ENCODE measurements around the gene RANGAP1.

DNA sequence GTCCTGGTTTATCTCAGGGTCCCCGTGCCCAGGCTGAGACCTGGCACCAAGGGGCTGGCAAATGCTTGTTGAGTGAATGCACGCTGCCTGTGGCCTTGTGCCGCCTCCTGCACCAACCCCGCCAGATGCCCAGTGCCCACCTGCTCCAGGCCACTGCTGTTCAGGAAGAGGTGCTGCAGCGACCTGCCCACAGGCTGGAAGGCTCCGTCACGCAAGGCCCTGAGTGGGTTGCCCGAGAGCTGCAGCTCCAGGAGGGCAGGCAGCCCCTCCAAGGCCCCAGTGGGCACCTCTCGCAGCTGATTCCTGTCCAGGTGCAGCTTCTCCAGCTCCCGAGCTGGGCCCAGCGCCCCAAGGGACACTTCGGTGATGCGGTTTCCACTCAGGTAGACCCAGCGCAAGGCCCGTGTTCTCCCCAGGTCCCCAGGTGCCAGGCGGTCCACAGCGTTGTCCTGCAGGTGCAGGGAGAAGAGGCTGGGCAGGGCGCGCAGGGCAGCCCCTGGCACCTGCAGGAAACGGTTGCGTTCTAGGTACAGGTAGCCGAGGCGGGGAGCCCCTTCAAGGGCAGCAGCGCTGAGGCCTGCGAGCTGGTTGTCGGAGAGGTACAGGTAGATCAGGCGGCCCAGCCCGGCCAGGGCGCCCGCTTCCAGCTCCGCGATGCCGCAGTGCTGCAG lies 48.8 kb downstream of the RANGAP1 start:
- TF ChIP-seq, protein P1, sequence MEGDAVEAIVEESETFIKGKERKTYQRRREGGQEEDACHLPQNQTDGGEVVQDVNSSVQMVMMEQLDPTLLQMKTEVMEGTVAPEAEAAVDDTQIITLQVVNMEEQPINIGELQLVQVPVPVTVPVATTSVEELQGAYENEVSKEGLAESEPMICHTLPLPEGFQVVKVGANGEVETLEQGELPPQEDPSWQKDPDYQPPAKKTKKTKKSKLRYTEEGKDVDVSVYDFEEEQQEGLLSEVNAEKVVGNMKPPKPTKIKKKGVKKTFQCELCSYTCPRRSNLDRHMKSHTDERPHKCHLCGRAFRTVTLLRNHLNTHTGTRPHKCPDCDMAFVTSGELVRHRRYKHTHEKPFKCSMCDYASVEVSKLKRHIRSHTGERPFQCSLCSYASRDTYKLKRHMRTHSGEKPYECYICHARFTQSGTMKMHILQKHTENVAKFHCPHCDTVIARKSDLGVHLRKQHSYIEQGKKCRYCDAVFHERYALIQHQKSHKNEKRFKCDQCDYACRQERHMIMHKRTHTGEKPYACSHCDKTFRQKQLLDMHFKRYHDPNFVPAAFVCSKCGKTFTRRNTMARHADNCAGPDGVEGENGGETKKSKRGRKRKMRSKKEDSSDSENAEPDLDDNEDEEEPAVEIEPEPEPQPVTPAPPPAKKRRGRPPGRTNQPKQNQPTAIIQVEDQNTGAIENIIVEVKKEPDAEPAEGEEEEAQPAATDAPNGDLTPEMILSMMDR (optimal IDR thresholded peaks at IDR 0.05 in 1 of 3, IDR thresholded peaks at IDR 0.05 in 1 of 3, conservative IDR thresholded peaks at IDR 0.05 in 1 of 3; ENCODE audit: extremely low read depth in 1 of 3, insufficient read depth in 2 of 3, low read length in 3 of 3): no peak
- no peak for TF ChIP-seq EZH2 (IDR thresholded peaks at IDR 0.05; ENCODE audit: low read length)
